HG02973 (cell line): ENCODE results near the gene NEK5.
"Not testable (repeated sequence)": the region's sequence is repeated elsewhere in the genome, so short reads cannot be mapped to it uniquely, and the experiment has no call there.

Experiments used
- ATAC-seq: cut with Tn5 transposase; IDR thresholded peaks from one replicate; pipeline ENCODE4 v1.9.1; 2021; ENCODE audit warnings: moderate library complexity; ENCODE audit not compliant: unreplicated experiment

The NEK5 gene

GRCh38 chr13:52128714-52129700, at the start of gene NEK5:
Gene NEK5 (minus strand): TSS chr13:52129073. CDS start chr13:52127482, 1,591 bp downstream.
- ATAC-seq, result peak; percentile 68

GRCh38 chr13:52177276-52177675, 48.4 kb upstream of the NEK5 start:
- ATAC-seq, result no peak

GRCh38 chr13:52173970-52174369, 45.1 kb upstream of the NEK5 start:
- not testable (repeated sequence) for ATAC-seq

- no peak for ATAC-seq
These were observed 44.5 kb upstream of the NEK5 start for GRCh38 chr13:52173373-52173772.

GRCh38 chr13:52171686-52172085, 42.8 kb upstream of the NEK5 start:
- ATAC-seq, result not testable (repeated sequence)

- not testable (repeated sequence) for ATAC-seq
These were observed 42.0 kb upstream of the NEK5 start for GRCh38 chr13:52170828-52171391.

- ATAC-seq, result no peak
These were observed 41.0 kb upstream of the NEK5 start for GRCh38 chr13:52169839-52170238.

- no peak for ATAC-seq
These were observed 36.5 kb upstream of the NEK5 start for GRCh38 chr13:52165411-52165810.

GRCh38 chr13:52164989-52165388, 36.1 kb upstream of the NEK5 start:
- ATAC-seq, result no peak

GRCh38 chr13:52163878-52164277, 35.0 kb upstream of the NEK5 start:
- not testable (repeated sequence) for ATAC-seq

- no peak for ATAC-seq
These were observed 33.6 kb upstream of the NEK5 start for GRCh38 chr13:52162279-52163101.

- ATAC-seq, result no peak
These were observed 32.3 kb upstream of the NEK5 start for GRCh38 chr13:52161181-52161646.

GRCh38 chr13:52160506-52160905, 31.6 kb upstream of the NEK5 start:
- no peak for ATAC-seq

- no peak for ATAC-seq
These were observed 31.2 kb upstream of the NEK5 start for GRCh38 chr13:52160053-52160452.

GRCh38 chr13:52159159-52159982, 30.5 kb upstream of the NEK5 start, which contains the start of gene NEK3:
Gene NEK3 (minus strand): TSS chr13:52159597. CDS start chr13:52156191, 3,406 bp downstream.
- ATAC-seq, result peak; percentile 82

- ATAC-seq, result no peak
These were observed 29.8 kb upstream of the NEK5 start for GRCh38 chr13:52158629-52159158.

- ATAC-seq, result no peak
These were observed 27.9 kb upstream of the NEK5 start for GRCh38 chr13:52156724-52157261.

GRCh38 chr13:52155177-52155576, 26.3 kb upstream of the NEK5 start:
- no peak for ATAC-seq

GRCh38 chr13:52147225-52147624, 18.4 kb upstream of the NEK5 start:
- no peak for ATAC-seq

- no peak for ATAC-seq
These were observed 12.4 kb upstream of the NEK5 start for GRCh38 chr13:52141299-52141698.
